ENCODE data around the gene CD99L2. TPM values are rescaled to one million over a fixed set of nuclear protein-coding genes. Genes with fewer than 3 reads are reported as not detected.

The CD99L2 gene
- total and polyA plus RNA-seq, 7 experiments from 2014 or later, result 14.3 to 20.4 (median 16.0) TPM

DNA sequence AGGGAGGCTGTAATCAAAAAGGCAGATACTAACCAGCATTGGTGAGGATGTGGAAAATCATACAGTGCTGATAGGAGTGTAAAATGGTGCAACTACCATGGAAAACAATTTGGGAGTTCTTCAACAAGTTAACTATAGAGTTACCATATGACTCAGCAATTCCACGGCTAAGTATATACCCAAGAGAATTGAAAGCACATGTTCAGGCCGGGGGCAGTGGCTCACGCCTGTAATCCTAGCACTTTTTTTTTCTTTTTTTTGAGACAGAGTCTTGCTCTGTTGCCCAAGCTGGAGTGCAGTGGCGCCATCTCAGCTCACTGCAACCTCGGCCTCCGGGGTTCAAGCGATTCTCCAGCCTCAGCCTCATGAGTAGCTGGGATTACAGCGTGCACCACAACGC, 15.0 kb upstream of the CD99L2 start:
- no peaks in the 10 kb centered on the region for H3K9me3 Mint-ChIP-seq
- H3K4me1 Mint-ChIP-seq, result no peaks in the 10 kb centered on the region
- H3K36me3 Mint-ChIP-seq, result no peaks in the 10 kb centered on the region
- H3K27ac Mint-ChIP-seq, result no peak overlapping the region
- H3K4me1 ChIP-seq (ENCODE audit: control insufficient read depth in 2 of 2, insufficient read depth in 2 of 2, low read length in 2 of 2), result no peaks in the 10 kb centered on the region
- ATAC-seq, result no peak
- intact Hi-C loops (cut with micrococcal nuclease), result no loop called here
- H3K36me3 ChIP-seq (ENCODE audit: control insufficient read depth in 2 of 3, insufficient read depth in 3 of 3, low read length in 3 of 3), result no peaks in the 10 kb centered on the region
- no peaks in the 10 kb centered on the region for H3K27me3 ChIP-seq (ENCODE audit: control insufficient read depth in 2 of 2, insufficient read depth in 2 of 2, low read length in 2 of 2)
- CTCF ChIA-PET, result no interaction called here
- peaks cover 0 to 3% (median 0%) of the 10 kb centered on the region in 5 donors for H3K27me3 Mint-ChIP-seq
- H3K4me3 Mint-ChIP-seq, result no peak overlapping the region
- no peak overlapping the region for H3K27ac ChIP-seq (ENCODE audit: low read depth, low read length)
- no peak for DNase-seq
- H3K9me3 ChIP-seq (ENCODE audit: control insufficient read depth in 2 of 3, low read length in 3 of 3), result no peaks in the 10 kb centered on the region
- POLR2A ChIA-PET, result no interaction called here
- H3K4me3 ChIP-seq (ENCODE audit: low read length), result no peak overlapping the region

GRCh38 chrX:150907474-150907873, 9.0 kb upstream of the CD99L2 start:
- ChIA-PET CTCF (no interaction called here), POLR2A (no interaction called here)
- Mint-ChIP-seq H3K36me3 (no peaks in the 10 kb centered on the region), H3K9me3 (no peaks in the 10 kb centered on the region), H3K27me3 (peaks cover 0 to 14% (median 0%) of the 10 kb centered on the region in 5 donors), H3K27ac (no peak overlapping the region), H3K4me3 (no peak overlapping the region), H3K4me1 (peaks cover 0 to 2% (median 0%) of the 10 kb centered on the region in 7 donors)
- Histone ChIP-seq H3K4me1 (ENCODE audit: control insufficient read depth in 2 of 2, insufficient read depth in 2 of 2, low read length in 2 of 2) (no peaks in the 10 kb centered on the region), H3K27me3 (ENCODE audit: control insufficient read depth in 2 of 2, insufficient read depth in 2 of 2, low read length in 2 of 2) (no peaks in the 10 kb centered on the region), H3K4me3 (ENCODE audit: low read length) (no peak overlapping the region), H3K36me3 (ENCODE audit: control insufficient read depth in 2 of 3, insufficient read depth in 3 of 3, low read length in 3 of 3) (no peaks in the 10 kb centered on the region), H3K27ac (ENCODE audit: low read depth, low read length) (no peak overlapping the region), H3K9me3 (ENCODE audit: control insufficient read depth in 2 of 3, low read length in 3 of 3) (no peaks in the 10 kb centered on the region)
- no peak for ATAC-seq
- intact Hi-C loops (cut with micrococcal nuclease), result no loop called here
- no peak for DNase-seq

DNA sequence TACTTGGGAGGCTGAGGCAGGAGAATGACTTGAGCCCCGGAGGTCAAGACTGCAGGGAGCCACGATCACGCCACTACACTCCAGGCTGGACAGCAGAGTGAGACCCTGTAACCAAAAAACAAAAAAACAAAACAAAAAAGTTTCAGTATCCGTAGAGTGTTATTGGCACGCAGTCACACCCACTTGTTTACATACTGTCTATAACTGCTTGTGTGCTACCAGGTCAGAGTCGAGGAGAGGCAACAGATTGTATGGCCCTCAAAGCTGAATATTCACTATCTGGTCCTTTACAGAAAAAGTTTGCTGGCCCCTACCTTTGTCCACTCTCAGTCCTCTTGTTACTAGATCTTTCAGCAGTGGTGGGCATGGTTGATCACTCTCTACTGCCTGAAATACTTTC, 8.2 kb upstream of the CD99L2 start:
- ChIA-PET POLR2A (no interaction called here), CTCF (no interaction called here)
- Histone ChIP-seq H3K27ac (ENCODE audit: low read depth, low read length) (no peak overlapping the region), H3K4me3 (ENCODE audit: low read length) (no peak overlapping the region), H3K9me3 (ENCODE audit: control insufficient read depth in 2 of 3, low read length in 3 of 3) (no peaks in the 10 kb centered on the region), H3K36me3 (ENCODE audit: control insufficient read depth in 2 of 3, insufficient read depth in 3 of 3, low read length in 3 of 3) (no peaks in the 10 kb centered on the region), H3K27me3 (ENCODE audit: control insufficient read depth in 2 of 2, insufficient read depth in 2 of 2, low read length in 2 of 2) (no peaks in the 10 kb centered on the region), H3K4me1 (ENCODE audit: control insufficient read depth in 2 of 2, insufficient read depth in 2 of 2, low read length in 2 of 2) (no peaks in the 10 kb centered on the region)
- H3K36me3 Mint-ChIP-seq, result no peaks in the 10 kb centered on the region
- no peak overlapping the region for H3K4me3 Mint-ChIP-seq
- H3K27ac Mint-ChIP-seq, result no peak overlapping the region
- no peak for ATAC-seq
- DNase-seq, result no peak
- H3K9me3 Mint-ChIP-seq, result no peaks in the 10 kb centered on the region
- intact Hi-C loops (cut with micrococcal nuclease), result no loop called here
- H3K4me1 Mint-ChIP-seq, result peaks cover 0 to 2% (median 0%) of the 10 kb centered on the region in 7 donors
- peaks cover 0 to 14% (median 0%) of the 10 kb centered on the region in 5 donors for H3K27me3 Mint-ChIP-seq

DNA sequence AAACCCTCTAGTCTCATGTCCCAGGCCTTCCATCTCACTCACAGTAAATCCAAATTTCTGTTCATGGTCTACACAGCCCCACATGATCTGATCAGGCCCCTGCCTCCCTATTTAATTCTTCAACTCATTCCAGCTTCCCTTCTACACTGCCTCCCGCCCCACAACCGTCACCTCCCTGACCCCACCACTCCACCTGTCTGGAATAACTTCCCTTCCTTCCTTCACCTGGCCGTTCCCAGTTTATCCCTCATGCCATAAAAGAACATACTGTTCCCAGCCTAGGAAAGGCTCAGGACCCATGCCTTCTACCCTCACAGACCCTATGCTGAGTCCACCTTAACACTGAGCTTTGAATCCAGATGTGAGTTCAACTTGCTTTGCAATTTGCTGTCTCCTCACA, 6.8 kb upstream of the CD99L2 start:
- intact Hi-C loops (cut with micrococcal nuclease), result no loop called here
- H3K27me3 ChIP-seq (ENCODE audit: control insufficient read depth in 2 of 2, insufficient read depth in 2 of 2, low read length in 2 of 2), result no peaks in the 10 kb centered on the region
- H3K4me1 ChIP-seq (ENCODE audit: control insufficient read depth in 2 of 2, insufficient read depth in 2 of 2, low read length in 2 of 2), result no peaks in the 10 kb centered on the region
- H3K36me3 ChIP-seq (ENCODE audit: control insufficient read depth in 2 of 3, insufficient read depth in 3 of 3, low read length in 3 of 3), result no peaks in the 10 kb centered on the region
- ChIA-PET CTCF (no interaction called here), POLR2A (no interaction called here)
- Mint-ChIP-seq H3K36me3 (no peaks in the 10 kb centered on the region), H3K4me3 (no peak overlapping the region), H3K4me1 (peaks cover 0 to 2% (median 0%) of the 10 kb centered on the region in 7 donors), H3K27ac (peak overlapping the region in 1 of 9 donors; percentile 11), H3K9me3 (no peaks in the 10 kb centered on the region), H3K27me3 (peaks cover 0 to 26% (median 0%) of the 10 kb centered on the region in 5 donors)
- H3K27ac ChIP-seq (ENCODE audit: low read depth, low read length), result no peak overlapping the region
- no peak for ATAC-seq
- H3K9me3 ChIP-seq (ENCODE audit: control insufficient read depth in 2 of 3, low read length in 3 of 3), result no peaks in the 10 kb centered on the region
- no peak overlapping the region for H3K4me3 ChIP-seq (ENCODE audit: low read length)
- DNase-seq, result no peak

GRCh38 chrX:150903110-150903508, 4.6 kb upstream of the CD99L2 start:
- Mint-ChIP-seq H3K9me3 (no peaks in the 10 kb centered on the region), H3K4me1 (peaks cover 0 to 6% (median 0%) of the 10 kb centered on the region in 7 donors), H3K4me3 (no peak overlapping the region), H3K36me3 (no peaks in the 10 kb centered on the region), H3K27me3 (peaks cover 0 to 33% (median 0%) of the 10 kb centered on the region in 5 donors), H3K27ac (peak overlapping the region in 1 of 9 donors; percentile 22)
- H3K4me3 ChIP-seq (ENCODE audit: low read length), result no peak overlapping the region
- H3K27ac ChIP-seq (ENCODE audit: low read depth, low read length), result no peak overlapping the region
- POLR2A ChIA-PET, result no interaction called here
- intact Hi-C loops (cut with micrococcal nuclease), result no loop called here
- H3K27me3 ChIP-seq (ENCODE audit: control insufficient read depth in 2 of 2, insufficient read depth in 2 of 2, low read length in 2 of 2), result no peaks in the 10 kb centered on the region
- ATAC-seq, result no peak
- no peaks in the 10 kb centered on the region for H3K9me3 ChIP-seq (ENCODE audit: control insufficient read depth in 2 of 3, low read length in 3 of 3)
- no peak for DNase-seq
- no peaks in the 10 kb centered on the region for H3K36me3 ChIP-seq (ENCODE audit: control insufficient read depth in 2 of 3, insufficient read depth in 3 of 3, low read length in 3 of 3)
- no peaks in the 10 kb centered on the region for H3K4me1 ChIP-seq (ENCODE audit: control insufficient read depth in 2 of 2, insufficient read depth in 2 of 2, low read length in 2 of 2)
- CTCF ChIA-PET, result no interaction called here

GRCh38 chrX:150902434-150903109, 4.1 kb upstream of the CD99L2 start:
- no peaks in the 10 kb centered on the region for H3K9me3 Mint-ChIP-seq
- no peak overlapping the region for H3K4me3 Mint-ChIP-seq
- H3K36me3 Mint-ChIP-seq, result no peaks in the 10 kb centered on the region
- ATAC-seq (no peak), DNase-seq (no peak)
- Histone ChIP-seq H3K4me3 (ENCODE audit: low read length) (no peak overlapping the region), H3K4me1 (ENCODE audit: control insufficient read depth in 2 of 2, insufficient read depth in 2 of 2, low read length in 2 of 2) (peaks cover 0 to 1% of the 10 kb centered on the region in 2 donors), H3K9me3 (ENCODE audit: control insufficient read depth in 2 of 3, low read length in 3 of 3) (no peaks in the 10 kb centered on the region), H3K27ac (ENCODE audit: low read depth, low read length) (no peak overlapping the region), H3K27me3 (ENCODE audit: control insufficient read depth in 2 of 2, insufficient read depth in 2 of 2, low read length in 2 of 2) (no peaks in the 10 kb centered on the region), H3K36me3 (ENCODE audit: control insufficient read depth in 2 of 3, insufficient read depth in 3 of 3, low read length in 3 of 3) (no peaks in the 10 kb centered on the region)
- intact Hi-C loops (cut with micrococcal nuclease), result no loop called here
- ChIA-PET POLR2A (no interaction called here), CTCF (no interaction called here)
- H3K27me3 Mint-ChIP-seq, result peaks cover 0 to 33% (median 0%) of the 10 kb centered on the region in 5 donors
- no peak overlapping the region for H3K27ac Mint-ChIP-seq
- H3K4me1 Mint-ChIP-seq, result peaks cover 0 to 7% (median 2%) of the 10 kb centered on the region in 7 donors

GRCh38 chrX:150899191-150899757, 806 bp upstream of the CD99L2 start:
- H3K4me1 ChIP-seq (ENCODE audit: control insufficient read depth in 2 of 2, insufficient read depth in 2 of 2, low read length in 2 of 2), result peaks cover 0 to 4% of the 10 kb centered on the region in 2 donors
- Mint-ChIP-seq H3K4me1 (peaks cover 0 to 16% (median 6%) of the 10 kb centered on the region in 7 donors), H3K27me3 (peaks cover 0 to 28% (median 0%) of the 10 kb centered on the region in 5 donors), H3K27ac (peak overlapping the region in 4 of 9 donors; percentile 12 to 76 (median 54)), H3K4me3 (peak overlapping the region; percentile 76 to 96 (median 90)), H3K9me3 (no peaks in the 10 kb centered on the region), H3K36me3 (no peaks in the 10 kb centered on the region)
- ATAC-seq (no peak), DNase-seq (peak in 8 of 9 donors; percentile 10 to 35 (median 22))
- CTCF ChIA-PET, result no interaction called here
- POLR2A ChIA-PET, result interaction anchor here (0.9 kb wide), 1 partner anchor 206 kb away, joined by 3 read pairs; the partner anchor contains the start of gene MTMR1
- H3K36me3 ChIP-seq (ENCODE audit: control insufficient read depth in 2 of 3, insufficient read depth in 3 of 3, low read length in 3 of 3), result no peaks in the 10 kb centered on the region
- no peaks in the 10 kb centered on the region for H3K9me3 ChIP-seq (ENCODE audit: control insufficient read depth in 2 of 3, low read length in 3 of 3)
- peak overlapping the region; percentile 71 for H3K4me3 ChIP-seq (ENCODE audit: low read length)
- intact Hi-C loops (cut with micrococcal nuclease), result loop anchor here (2.0 to 10.0 kb wide), 8 partner anchors 114 to 1394 kb away; partner anchors contain the start of genes MTMR1 (in 2 of the 2), EOLA1 (in 1 of the 2), HSFX3 (in 1 of the 2) and IDS (in 1 of the 2)
- H3K27me3 ChIP-seq (ENCODE audit: control insufficient read depth in 2 of 2, insufficient read depth in 2 of 2, low read length in 2 of 2), result no peaks in the 10 kb centered on the region
- no peak overlapping the region for H3K27ac ChIP-seq (ENCODE audit: low read depth, low read length)

All from naive thymus-derived CD4-positive, alpha-beta T cell (primary cell).